ENCODE measurements around the gene TMEM151A. TPM values are rescaled to one million over a fixed set of nuclear protein-coding genes. Genes with fewer than 3 reads are reported as not detected.

Gene TMEM151A
- total and polyA plus RNA-seq, 2 of the 4 experiments (the other 2 are of a cell fraction) = 0.03 TPM; not detected in 1

GRCh38 chr11:66333220-66333877, 41.7 kb downstream of the TMEM151A start:
- WGBS, 2 experiments (ENCODE audit: extremely low coverage in 2 of 2, insufficient read length in 1 of 2) = 90% methylated on average over 2 of the region's 19 CpGs; no CpG with 5 or more reads in 1 of the 2 experiments
- H3K4me2 ChIP-seq (ENCODE audit: low read depth, low read length) = no peak overlapping the region
- H3K23ac ChIP-seq (ENCODE audit: low read depth, low read length) = no peak overlapping the region
- H4K20me1 ChIP-seq (ENCODE audit: insufficient read depth, low read length) = peaks cover 21% of the 10 kb centered on the region
- H3K79me1 ChIP-seq (ENCODE audit: low read depth in 1 of 2, low read length in 2 of 2) = peaks cover 5 to 38% of the 10 kb centered on the region in 2 experiments; a peak in 3 of 4 replicates
- dilution Hi-C loops (cut with HindIII; ENCODE audit: low sequenced_read_pairs, unreplicated experiment) = no loop called here
- CTCF ChIA-PET = interaction anchor here (1.2 kb wide), 1 partner anchor 21 kb away, joined by 4 read pairs; no protein-coding TSS in a partner anchor
- H3K9me1 ChIP-seq (ENCODE audit: insufficient read depth, low read length) = no peaks in the 10 kb centered on the region
- no peak overlapping the region for H3K56ac ChIP-seq (ENCODE audit: extremely low read depth, insufficient read depth, low read length)
- no peak overlapping the region for H3K4me3 ChIP-seq (ENCODE audit: insufficient read depth, low read depth, low read length)
- in situ Hi-C loops (cut with MboI; ENCODE audit: low sequenced_read_pairs) = no loop called here
- peaks cover 21% of the 10 kb centered on the region for H3K36me3 ChIP-seq (ENCODE audit: control insufficient read depth, insufficient read depth, low read length)
- intact Hi-C loops (cut with micrococcal nuclease) = no loop called here
- no peak overlapping the region for H2BK15ac ChIP-seq (ENCODE audit: low read depth, low read length)
- H3K4me1 ChIP-seq (ENCODE audit: control insufficient read depth, insufficient read depth, low read length) = peaks cover 27% of the 10 kb centered on the region
- H2AK5ac ChIP-seq (ENCODE audit: low read depth, low read length) = no peak overlapping the region
- no peak for ATAC-seq (ENCODE audit: low read depth)
- no peak overlapping the region for H3K14ac ChIP-seq (replicated peaks; ENCODE audit: low read depth, low read length)
- H4K8ac ChIP-seq (ENCODE audit: low read depth in 2 of 2, low read length in 2 of 2) = no peak overlapping the region
- H2BK5ac ChIP-seq (ENCODE audit: low read depth, low read length, poor library complexity, severe bottlenecking) = no peak overlapping the region
- H3K4ac ChIP-seq (ENCODE audit: low read depth, low read length) = no peak overlapping the region
- H3K27ac ChIP-seq (ENCODE audit: insufficient read depth, low read length) = no peak overlapping the region
- no peak overlapping the region for H3K9ac ChIP-seq (ENCODE audit: low read depth, low read length)
- H3K9me3 ChIP-seq (ENCODE audit: control insufficient read depth, insufficient read depth, low read length) = no peaks in the 10 kb centered on the region
- no peak overlapping the region for H2AK9ac ChIP-seq (replicated peaks; ENCODE audit: low read depth, low read length, poor library complexity)
- no peak overlapping the region for H4K5ac ChIP-seq (ENCODE audit: low read depth, low read length)
- no peak overlapping the region for H4K91ac ChIP-seq (ENCODE audit: insufficient read depth, low read depth, low read length)
- no peak overlapping the region for H2AFZ ChIP-seq (replicated peaks; ENCODE audit: low read length, poor library complexity)
- H2BK120ac ChIP-seq (ENCODE audit: low read depth, low read length) = no peak overlapping the region
- BruUV-seq (replicated peaks) = no TSS peak
- TF ChIP-seq CHD1 (IDR thresholded peaks at IDR 0.05; ENCODE audit: low read depth, low read length) = no peak
- no peak for TF ChIP-seq BHLHE40 (IDR thresholded peaks at IDR 0.05; ENCODE audit: low read depth, low read length)
- TF ChIP-seq RCOR1 (IDR thresholded peaks at IDR 0.05; ENCODE audit: insufficient replicate concordance, low read length) = no peak
- no peak for TF ChIP-seq MAFK (IDR thresholded peaks at IDR 0.05; ENCODE audit: low read depth, low read length)
- TF ChIP-seq USF2 (IDR thresholded peaks at IDR 0.05; ENCODE audit: low read depth, low read length) = no peak
- TF ChIP-seq CEBPB (IDR thresholded peaks at IDR 0.05; ENCODE audit: low read depth, low read length) = no peak
- no peak for TF ChIP-seq MAZ (IDR thresholded peaks at IDR 0.05; ENCODE audit: borderline replicate concordance, low read depth, low read length)
- TF ChIP-seq CTCF (conservative IDR thresholded peaks at IDR 0.05; ENCODE audit: low read depth, low read length) = no peak
- no peak for TF ChIP-seq MXI1 (IDR thresholded peaks at IDR 0.05; ENCODE audit: borderline replicate concordance, low read depth, low read length)
- no peak for TF ChIP-seq ELK1 (IDR thresholded peaks at IDR 0.05; ENCODE audit: borderline replicate concordance, low read depth, low read length)
- no peak for TF ChIP-seq RAD21 (IDR thresholded peaks at IDR 0.05; ENCODE audit: low read length)
- no peak for TF ChIP-seq SMC3 (IDR thresholded peaks at IDR 0.05; ENCODE audit: low read depth, low read length)
- TF ChIP-seq FOS (IDR thresholded peaks at IDR 0.05; ENCODE audit: low read depth, low read length) = no peak
- no peak for TF ChIP-seq NFE2L2 (IDR thresholded peaks at IDR 0.05; ENCODE audit: low read depth, low read length)
- no peak for TF ChIP-seq RFX5 (IDR thresholded peaks at IDR 0.05; ENCODE audit: low read depth, low read length)
- H3K18ac ChIP-seq (ENCODE audit: low read depth, low read length) = no peak overlapping the region
- POLR2A ChIA-PET (ENCODE audit: unreplicated experiment) = interaction anchor here (1.2 kb wide), 1 partner anchor 17 kb away, joined by 6 read pairs; the partner anchor contains the start of gene CD248
- H3K27me3 ChIP-seq (ENCODE audit: control insufficient read depth, insufficient read depth, low read length) = no peaks in the 10 kb centered on the region
- no peak overlapping the region for H2BK20ac ChIP-seq (ENCODE audit: low read depth, low read length)
- no peak for DNase-seq

All from IMR-90 (cell line).